ENCODE data around the gene ADCY2.

Gene ADCY2

DNA sequence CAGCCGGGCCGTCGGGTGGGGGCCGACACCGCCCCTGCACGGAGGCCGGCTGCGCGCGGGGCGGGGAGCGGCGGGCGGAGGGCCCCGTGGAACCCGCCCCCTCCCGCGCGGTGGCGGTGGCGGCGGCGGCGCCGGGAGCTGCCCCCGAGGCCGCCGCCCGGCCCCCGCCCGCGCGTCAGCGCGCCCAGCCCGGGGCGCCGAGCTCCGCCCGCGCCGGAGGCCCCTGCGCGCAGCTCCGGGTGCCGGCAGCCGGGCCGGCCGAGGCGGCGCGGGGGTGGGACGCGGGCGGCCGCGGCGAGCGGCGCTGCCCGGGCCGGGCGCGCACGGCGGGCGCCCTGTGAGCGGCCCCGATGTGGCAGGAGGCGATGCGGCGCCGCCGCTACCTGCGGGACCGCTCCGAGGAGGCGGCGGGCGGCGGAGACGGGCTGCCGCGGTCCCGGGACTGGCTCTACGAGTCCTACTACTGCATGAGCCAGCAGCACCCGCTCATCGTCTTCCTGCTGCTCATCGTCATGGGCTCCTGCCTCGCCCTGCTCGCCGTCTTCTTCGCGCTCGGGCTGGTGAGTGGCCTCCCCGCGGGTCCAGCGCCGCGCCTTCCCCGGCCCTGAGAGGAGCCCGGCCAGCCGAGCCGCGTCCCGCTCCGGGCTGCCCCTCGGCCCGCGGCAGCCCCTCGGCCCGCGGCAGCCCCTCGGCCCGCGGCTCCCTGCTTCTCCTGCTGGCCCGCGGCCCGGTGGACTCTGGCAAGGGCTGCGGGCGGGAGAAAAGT is at the start of gene ADCY2:
ADCY2 (plus strand) TSS at position 192 of the 766 bp plus-strand sequence; CDS start at position 351, 159 bp downstream.
- DNase-seq = no peak

DNA sequence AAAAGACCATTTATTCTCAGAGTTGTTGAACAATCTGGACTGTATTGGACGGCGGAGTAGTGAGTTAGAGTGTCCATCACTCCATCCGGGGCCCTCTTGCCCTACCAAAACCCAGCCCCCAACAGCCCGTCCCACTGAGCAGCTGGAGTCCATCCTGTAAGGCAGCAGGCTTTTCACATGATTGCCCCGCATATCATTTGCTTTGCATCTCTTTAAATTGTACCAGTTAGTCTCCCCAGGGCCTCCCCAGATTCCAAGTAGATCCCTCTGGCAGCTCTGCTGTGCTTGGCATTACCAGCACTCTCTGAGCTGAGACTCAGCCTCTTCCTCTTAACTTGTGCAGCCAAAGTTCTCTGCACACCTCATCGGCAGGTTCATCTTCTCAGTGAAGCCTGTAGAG is 48.6 kb upstream of the ADCY2 start:
- no peak for DNase-seq

DNA sequence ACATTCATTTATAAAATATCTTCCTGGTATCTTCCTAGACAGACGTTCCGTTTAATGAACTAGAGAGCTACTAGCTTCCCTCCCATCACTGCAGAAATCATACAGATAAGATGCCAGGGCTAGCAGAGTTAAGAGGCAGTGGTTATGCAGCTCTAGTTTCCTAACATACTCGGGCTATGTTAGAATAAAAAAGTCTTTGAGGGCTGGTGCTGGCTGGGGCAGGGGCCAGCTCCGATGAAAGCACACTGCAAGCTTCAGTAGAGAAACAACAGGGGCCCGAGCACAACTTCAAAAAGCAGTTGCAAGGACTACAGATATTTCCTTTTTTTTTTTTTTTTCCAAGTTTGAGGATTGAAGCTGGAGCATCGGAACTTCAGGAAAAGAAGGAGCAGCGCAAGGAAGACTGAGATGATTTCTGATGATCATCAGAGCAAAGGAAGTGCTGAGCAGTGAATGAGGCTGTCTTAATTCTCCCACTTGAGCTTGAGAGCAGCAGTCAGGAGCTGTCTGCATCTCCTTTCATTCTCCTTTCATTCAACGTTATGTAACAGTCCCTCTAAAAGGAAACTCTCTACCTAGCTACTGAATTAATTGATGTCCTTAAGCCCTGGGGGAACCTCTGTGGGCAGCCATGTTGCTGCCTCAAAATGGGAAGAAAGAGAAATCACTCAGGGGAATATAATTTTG is 47.6 kb upstream of the ADCY2 start:
- DNase-seq = no peak

DNA sequence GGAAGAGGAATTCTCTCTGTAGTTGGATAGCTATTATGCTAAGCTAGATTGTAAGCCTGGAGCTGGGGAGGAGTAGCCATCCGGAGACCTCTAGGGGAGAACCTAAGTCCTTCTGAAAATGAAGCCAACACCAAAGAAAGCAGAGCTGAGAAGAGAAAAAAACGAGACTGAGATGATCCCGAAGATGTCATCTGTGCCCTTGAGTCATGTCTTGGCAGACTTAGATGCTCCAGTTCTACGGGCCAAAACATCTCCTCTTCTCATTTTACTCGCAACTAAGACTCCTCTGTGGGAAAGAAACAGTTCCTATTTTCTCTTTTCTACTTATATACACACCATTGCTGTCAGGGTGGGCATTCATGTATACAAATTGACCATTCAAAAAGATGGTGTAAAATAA is 34.3 kb upstream of the ADCY2 start:
- DNase-seq = no peak

DNA sequence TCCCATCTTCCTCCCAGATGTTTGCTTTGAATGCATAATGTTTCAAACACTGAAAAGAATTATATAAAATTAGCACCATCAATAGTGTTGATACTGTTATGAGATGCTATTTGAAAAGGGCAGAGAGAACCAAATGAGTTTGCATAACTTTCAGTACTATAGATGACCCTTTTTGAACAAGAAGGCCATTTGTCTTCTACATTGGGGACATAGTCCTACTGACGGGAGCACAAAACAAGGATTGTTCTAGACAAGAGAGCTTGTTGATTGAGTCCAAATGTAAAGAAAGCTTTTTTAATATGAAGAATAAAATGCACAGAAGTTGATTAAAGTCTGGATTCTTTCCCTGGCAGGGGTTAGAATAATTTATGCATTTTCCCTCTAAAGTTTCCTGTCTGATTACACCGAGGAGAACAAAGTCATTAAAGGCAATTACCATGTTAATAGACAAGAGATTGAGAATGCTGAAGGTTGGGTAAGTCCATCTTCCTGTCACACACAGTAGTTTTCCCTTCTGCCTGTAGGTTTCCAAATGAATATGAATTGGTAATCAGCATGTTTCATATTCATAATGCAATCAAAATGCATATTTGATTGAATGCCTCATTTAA is 32.8 kb upstream of the ADCY2 start:
- DNase-seq = no peak

DNA sequence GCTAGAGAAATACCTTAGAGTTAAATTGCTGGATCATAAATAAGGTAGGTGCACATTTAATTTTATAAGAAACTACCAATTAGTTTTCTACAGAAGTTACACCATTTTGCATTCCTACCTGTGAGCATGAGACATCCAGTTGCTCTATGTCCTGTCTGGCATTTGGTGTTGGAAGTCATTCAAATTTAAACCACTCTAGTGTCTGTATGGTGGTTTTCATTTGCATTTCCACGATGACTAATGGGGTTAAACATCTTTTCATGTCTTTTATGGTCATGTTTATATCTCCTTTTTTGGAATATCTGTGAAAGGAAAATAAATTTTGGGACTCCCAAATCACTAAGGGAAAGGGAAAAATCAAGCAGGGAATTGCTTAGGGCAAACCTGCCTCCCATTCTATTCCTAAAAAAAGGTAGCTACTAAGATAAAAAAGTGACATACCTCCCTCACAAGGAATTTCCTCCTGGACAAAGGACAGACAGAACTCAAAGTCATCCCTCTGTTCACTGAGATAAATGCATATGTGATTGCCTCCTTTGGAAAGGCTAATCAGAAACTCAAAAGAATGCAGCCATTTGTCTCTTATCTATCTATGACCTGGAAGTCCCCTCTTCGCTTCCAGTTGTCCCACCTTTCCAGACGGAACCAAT is 31.6 kb upstream of the ADCY2 start:
- no peak for DNase-seq

DNA sequence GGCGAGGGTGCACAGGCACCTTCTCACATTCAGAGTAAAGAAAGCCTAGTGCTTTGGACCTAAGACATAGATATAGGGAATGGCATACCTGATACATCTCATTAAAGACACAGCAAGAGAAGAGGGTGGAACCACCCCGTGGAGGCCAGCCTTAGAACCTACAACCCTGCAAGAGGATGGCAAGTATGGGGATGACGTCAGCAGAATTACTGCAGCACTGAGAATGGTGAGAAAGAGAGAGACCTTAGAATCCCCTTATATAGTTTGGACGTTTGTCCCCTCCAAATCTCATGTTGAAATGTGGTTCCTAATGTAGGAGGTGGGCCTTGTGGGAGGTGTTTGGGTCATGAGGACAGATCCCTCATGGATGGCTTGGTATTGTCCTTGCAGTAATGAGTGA is 28.2 kb upstream of the ADCY2 start:
- DNase-seq = no peak

DNA sequence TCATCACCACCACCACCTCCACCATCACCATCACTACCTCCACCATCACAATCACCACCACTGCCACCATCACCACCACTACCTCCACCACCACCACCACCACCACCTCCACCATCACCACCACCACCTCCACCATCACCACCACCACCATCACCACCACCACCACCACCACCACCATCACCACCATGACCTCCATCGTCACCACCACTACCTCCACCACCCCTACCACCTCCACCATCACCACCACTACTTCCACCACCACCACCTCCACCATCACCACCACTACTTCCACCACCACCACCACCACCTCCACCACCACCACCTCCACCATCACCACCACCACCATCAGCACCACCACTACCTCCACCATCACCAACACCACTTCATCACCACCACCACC is 23.5 kb upstream of the ADCY2 start:
- DNase-seq = no peak

DNA sequence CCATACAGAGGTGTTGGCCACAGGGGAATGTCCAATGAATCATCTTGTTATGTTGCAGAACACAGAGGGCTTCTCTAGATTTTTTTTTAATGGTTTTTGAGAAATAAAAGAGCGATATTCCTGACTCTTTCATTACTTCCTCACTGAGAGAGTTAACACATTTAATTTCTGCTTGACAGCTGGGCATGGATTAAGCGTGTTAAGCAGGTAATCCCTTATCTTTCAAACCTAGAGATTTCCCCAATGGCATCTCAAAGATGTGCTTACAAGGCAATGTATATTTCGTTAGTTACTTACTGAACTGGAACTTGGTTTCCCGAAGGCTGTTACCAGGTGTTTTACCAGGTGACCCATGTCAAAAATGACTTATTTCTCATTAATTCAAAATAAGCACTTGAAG is 21.8 kb upstream of the ADCY2 start:
- DNase-seq = no peak

DNA sequence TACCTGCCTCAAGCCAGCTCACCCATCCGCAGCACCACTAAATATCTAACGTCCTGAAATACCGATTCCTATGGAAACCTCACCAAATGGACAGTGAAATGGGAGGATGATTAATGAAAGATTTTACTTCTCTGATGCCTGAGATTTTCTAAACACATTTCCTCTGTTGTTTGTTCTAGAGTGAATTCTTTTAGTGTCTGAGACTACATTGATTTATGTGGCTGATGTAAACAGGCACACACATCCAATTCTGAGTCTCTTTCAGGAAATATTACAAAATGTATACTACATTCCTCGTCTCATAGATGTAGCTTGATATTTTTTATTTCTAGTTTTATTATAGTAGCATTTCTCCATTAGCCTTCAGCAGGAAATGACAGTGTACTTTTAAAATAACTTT is 20.5 kb upstream of the ADCY2 start:
- DNase-seq = no peak

DNA sequence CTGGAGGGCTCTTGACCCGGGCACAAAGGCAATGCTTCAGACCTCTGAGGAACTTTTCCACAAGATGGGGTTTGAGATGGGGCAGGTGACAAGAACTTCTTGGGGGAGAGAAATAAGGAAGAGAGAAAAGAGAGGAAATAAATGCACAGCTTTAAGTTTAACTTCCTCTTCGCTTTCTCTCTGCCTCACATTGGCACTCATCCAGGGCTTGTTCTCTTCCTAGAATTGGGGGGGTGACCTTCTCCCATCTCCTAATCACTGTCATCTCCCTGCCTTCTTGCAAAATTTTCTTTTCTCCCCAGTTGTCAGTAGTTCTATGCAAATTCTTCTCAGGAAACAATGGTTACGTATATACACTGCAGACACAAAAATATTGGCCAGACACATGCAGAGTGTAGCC is 19.1 kb upstream of the ADCY2 start:
- DNase-seq = no peak

DNA sequence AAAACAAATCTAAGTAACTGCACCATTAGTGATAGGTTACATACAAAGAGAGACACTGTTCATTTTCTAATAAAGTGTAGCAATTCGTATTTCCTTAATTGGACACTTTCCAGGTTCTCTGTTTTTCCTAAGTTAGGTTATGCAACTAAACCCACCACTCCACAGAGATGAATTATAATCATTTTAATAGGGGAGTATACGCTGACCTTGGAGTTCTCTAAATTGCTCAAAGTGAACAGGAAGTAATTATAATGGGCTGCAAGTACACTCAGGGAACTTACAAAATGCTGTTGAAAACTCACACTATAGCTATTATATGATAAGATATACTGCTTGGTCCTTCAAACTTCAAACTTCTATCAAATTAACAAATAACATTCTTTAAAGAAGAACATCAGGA is 18.2 kb upstream of the ADCY2 start:
- DNase-seq = no peak

DNA sequence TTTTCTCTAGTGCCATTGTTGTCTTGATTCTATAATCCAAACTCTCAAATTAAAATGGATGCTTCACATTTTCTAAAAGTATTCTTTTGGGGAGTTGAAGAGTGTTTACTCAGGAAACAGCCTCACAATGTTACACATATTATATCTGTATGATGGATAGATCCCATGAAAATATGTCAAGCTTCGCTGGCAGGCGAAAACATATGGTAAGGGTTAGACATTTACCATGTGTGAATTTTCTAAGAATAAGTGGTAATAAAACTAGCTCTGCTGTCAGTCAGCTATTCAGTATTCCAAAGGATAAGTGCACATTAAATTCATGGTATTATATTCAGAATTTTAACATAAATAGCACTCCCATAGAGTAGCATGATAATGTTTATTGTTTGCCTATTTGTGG is 13.3 kb upstream of the ADCY2 start:
- DNase-seq = no peak

DNA sequence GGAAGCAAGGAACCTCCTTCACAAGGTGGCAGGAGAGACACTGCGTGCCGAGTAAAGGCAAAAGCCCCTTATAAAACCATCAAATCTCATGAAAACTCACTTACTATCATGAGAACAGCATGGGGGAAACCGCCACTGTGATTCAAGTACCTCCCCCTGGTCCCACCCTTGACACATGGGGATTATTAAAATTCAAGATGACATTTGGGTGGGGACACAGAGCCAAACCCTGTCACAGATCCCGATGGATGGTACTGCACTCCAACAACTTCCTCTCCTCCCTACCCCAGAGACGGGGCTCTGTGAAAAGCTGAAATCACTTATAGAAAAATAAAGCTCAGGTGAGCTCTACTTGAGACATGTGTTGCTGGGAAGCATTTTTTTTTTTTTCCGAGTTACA is 10.3 kb upstream of the ADCY2 start:
- DNase-seq = no peak

DNA sequence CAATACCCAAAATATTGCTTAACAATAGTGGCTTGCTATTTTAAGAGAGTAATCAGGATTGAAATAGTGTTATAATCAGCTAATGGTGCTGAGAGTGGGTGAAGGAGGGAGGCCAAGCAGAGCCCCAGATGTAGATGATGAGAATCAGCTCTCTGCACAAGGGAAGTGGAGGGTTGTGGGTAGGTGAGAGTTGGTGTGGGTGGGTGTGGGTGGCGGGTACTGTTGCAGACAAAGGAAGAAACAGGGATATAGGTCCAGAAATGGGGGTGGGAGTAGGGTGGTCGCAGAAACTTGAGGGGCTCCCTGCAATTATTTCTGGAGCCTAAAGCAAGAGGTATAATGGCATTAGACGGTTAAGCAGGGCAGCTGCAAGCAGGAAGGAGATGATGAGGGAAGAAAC is 7.4 kb upstream of the ADCY2 start:
- no peak for DNase-seq

DNA sequence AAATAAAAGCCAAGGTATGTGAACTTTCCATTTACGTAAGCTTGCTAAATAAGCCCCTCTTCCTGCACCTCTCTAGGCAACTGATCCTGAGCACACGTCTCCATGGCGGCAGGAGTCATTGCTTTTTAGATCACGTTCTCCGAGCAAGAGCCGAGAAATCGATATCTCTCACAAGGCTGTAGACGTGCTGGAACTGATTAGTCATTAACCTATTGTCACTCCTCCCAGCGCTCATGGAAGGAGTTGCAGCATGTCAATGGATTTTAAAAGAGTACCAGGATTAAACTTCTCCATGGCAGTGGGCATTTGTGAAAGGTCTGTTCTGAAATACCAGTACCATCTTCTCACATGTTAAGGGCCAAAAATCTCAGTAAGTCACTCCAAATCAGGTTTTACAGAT is 4.7 kb upstream of the ADCY2 start:
- no peak for DNase-seq

DNA sequence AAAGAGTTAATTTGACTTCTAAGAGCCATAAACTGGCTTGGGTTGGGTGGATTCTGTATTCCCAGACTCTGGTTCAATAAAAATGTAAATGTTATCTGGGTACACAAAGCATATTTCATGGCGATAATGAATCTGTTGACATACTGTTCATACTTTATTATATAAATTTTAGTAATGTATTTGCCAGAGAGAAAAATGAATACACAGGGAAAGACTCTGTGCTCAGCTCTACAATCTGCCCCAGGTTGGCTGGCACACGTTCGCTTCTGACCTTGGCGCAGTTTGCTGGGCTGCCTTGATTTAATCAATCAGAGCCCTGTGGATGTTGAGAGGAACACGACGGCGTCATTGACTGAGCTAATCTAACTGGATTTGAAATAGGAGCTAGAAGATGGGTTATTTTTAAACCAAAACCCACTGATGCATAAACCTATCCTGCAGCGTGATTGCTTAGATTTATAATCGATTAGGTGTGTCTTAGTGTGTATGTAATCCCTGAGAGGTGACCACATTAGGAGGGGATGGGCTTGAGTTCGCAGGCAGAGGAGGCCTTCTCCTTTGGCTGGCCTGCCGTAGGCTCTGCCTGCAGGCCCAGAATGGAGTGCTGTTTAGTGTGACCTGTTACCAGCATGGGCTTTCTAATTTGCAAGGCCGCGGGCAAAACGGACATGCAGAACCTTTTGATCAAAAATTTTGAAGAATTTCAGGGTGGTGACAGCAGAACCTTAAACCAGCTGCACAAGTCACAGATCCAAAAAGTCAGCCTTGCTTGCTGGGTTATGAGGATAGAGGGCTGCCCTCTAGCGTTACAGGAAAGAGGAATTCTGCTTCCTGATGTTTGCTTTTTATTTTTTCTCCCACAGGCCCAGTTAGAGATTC is 3.9 kb upstream of the ADCY2 start:
- no peak for DNase-seq

DNA sequence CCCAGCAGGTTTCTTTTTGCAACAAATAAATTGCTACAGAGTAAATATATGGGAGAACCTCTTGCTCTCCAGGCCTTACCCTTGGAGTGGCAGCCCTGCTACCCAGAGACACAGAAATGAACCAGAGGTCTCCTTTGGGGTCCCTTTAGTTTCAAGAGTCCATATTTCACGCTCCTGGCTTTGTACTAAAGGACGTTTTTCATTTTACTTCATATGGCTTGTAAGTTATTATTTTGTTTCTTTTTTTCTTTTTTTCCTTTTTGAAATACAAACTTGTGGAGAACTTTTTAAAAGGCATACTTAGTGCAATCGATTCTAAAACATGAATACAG is 3.3 kb upstream of the ADCY2 start:
- DNase-seq = no peak

DNA sequence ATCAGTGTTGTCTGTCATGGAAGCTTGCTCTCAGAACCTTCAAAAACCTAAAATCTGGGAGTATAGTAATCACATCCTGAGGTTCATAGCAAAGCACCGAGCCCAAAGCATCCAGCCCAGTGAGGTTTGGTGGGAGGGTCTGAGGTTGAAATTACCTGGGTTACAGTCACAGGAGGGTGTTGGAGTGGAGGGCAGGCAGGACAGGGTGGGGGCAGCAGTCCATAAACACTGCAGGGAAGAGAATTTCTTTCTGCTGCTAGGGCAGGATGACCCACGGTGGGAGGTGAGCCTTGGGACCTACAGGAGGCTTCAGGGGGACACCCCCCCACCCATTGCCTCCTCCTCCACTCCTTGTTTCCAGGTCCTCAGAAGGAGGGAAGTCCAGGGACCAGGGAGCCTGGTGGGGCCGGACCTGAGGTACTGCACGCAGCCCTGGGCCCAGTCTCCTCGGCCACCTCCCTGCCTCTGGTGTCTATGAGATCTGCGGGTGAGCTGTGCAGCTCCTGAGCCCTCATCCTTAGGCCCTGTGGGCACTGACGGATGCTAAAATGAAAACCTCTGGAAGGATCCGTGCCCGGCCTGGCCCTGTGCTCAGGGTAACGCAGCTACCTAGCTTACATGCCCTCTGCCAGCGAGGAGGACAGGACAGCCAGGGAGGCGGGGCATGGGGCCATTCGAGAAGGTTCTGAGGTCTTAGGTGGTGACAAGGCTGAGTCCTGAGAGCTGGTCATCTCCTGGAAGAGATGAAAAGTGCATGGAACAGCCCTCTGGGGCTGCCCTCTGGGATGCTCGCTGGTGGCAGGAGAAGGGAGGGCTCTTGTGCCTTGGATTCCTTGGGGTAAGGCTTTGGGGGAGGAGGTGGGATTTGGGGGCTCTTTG is 1.8 kb upstream of the ADCY2 start:
- no peak for DNase-seq

DNA sequence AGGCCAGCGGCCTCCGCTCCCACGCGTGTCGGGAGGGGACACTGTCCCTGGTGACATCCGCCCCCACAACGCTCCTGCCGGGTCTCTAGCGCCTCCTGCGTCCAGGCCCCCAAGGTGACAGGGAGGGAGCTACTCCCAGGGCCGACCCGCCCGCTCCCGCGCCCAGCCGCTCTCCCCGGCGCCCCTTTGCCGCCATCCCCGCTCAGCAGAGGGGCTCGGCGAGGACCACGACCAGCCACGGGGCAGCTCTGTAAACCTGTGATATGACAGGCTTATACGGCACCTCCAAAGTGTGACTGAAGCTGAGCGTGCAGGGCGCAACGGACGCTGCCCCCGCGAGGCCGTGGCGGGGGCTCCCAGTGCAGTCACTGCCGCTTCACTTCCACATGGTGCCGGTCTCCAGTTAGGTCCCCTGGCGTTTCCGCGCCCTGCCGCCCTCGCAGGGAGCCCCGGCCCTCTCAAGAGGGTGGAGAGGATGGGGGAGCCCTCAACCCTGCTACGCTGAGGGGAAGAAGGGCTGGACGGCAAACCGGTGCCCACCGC is 978 bp upstream of the ADCY2 start:
- no peak for DNase-seq

DNA sequence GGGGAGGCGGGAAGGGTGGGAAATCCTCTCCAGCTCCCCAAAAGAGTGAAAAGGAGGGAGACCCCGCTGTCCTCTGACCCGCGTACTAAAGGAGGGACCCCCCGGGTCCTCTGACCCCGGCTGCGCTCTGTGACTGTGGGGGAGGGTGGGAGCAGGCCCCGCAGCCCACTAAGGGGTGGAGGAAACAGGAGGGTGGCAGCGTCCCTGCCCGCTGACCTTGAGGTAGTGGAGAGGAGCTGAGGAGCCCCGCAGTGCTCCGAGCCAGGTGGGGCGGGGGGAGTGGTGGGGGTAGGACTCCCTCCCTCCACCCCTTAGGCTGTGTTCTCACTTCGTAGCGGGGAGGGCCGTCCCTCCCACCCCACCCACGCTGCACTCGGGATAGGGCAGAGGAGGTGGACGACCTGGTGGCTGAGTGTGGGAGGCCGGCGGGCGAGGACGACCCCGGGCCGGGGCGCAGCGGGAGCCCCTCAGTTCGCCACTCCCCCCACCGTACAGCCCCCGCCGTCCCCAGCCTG is 449 bp upstream of the ADCY2 start:
- no peak for DNase-seq
